Forelimb muscle (tissue), 1 donor: Measurements from ENCODE around the gene FAM131A. TPM values are rescaled to one million over a fixed set of nuclear protein-coding genes. Genes with fewer than 3 reads are reported as not detected.

ENCODE experiments used
- DNase-seq: peaks from one replicate; pipeline ENCODE4 v3.0.0-alpha.2; 2013; ENCODE audit warnings: low read depth
- polyA plus RNA-seq: library from polyadenylated mRNA; unstranded; fragments of 120-200 nt; gene quantifications from one replicate; pipeline ENCODE4 v1.2.1, GENCODE V29; 2013; ENCODE audit not compliant: insufficient read length

The FAM131A gene
- polyA plus RNA-seq, 1 donor = 8.8 TPM

DNA sequence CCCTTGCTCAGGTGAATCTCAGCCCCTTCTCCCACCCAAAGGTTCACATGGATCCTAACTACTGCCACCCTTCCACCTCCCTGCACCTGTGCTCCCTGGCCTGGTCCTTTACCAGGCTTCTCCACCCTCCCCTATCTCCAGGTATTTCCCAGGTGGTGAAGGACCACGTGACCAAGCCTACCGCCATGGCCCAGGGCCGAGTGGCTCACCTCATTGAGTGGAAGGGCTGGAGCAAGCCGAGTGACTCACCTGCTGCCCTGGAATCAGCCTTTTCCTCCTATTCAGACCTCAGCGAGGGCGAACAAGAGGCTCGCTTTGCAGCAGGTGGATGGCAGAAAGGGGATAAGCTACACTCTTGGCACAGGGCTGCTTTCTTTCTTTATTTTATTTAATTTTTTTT lies 4.5 kb downstream of the FAM131A start:
- no peak for DNase-seq

DNA sequence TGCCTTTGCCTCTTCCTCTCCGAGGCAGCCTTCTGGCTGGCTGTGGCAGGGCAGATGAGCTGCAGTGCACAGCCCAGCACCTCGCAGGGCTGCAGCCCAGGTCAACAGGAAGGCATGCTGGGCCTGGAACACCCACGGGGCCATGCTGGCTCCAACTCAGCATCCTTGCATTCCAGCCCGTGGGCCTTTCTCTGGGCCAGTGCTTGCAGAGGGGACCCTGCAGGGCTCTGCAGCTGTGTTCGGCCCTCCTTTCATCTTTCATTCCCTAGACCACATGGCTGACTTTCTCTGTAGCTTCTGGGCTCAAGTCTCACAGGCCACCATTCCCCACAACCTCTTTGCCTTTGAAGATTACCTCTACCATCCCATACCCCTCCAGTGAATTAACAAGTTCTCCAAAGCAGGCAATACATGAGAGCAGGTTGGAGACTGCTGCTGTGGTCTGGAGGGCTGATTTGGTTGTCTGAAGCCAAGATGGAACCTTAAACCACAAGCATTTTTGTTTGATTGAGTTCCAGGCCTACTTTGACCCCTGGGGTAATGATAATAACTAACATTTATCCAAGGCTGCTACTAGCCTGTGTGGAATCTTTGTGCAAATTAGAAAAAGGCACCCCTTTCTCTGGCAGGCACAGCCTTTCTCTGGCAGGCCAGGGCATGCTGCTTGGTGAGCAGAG lies 5.9 kb downstream of the FAM131A start:
- no peak for DNase-seq

DNA sequence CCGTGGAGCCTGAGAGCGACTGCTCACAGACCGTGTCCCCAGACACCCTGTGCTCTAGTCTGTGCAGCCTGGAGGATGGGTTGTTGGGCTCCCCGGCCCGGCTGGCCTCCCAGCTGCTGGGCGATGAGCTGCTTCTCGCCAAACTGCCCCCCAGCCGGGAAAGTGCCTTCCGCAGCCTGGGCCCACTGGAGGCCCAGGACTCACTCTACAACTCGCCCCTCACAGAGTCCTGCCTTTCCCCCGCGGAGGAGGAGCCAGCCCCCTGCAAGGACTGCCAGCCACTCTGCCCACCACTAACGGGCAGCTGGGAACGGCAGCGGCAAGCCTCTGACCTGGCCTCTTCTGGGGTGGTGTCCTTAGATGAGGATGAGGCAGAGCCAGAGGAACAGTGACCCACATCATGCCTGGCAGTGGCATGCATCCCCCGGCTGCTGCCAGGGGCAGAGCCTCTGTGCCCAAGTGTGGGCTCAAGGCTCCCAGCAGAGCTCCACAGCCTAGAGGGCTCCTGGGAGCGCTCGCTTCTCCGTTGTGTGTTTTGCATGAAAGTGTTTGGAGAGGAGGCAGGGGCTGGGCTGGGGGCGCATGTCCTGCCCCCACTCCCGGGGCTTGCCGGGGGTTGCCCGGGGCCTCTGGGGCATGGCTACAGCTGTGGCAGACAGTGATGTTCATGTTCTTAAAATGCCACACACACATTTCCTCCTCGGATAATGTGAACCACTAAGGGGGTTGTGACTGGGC lies 7.3 kb downstream of the FAM131A start:
- no peak for DNase-seq

DNA sequence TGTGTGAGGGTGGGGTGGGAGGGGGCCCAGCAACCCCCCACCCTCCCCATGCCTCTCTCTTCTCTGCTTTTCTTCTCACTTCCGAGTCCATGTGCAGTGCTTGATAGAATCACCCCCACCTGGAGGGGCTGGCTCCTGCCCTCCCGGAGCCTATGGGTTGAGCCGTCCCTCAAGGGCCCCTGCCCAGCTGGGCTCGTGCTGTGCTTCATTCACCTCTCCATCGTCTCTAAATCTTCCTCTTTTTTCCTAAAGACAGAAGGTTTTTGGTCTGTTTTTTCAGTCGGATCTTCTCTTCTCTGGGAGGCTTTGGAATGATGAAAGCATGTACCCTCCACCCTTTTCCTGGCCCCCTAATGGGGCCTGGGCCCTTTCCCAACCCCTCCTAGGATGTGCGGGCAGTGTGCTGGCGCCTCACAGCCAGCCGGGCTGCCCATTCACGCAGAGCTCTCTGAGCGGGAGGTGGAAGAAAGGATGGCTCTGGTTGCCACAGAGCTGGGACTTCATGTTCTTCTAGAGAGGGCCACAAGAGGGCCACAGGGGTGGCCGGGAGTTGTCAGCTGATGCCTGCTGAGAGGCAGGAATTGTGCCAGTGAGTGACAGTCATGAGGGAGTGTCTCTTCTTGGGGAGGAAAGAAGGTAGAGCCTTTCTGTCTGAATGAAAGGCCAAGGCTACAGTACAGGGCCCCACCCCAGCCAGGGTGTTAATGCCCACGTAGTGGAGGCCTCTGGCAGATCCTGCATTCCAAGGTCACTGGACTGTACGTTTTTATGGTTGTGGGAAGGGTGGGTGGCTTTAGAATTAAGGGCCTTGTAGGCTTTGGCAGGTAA lies 8.1 kb downstream of the FAM131A start:
- DNase-seq = no peak

DNA sequence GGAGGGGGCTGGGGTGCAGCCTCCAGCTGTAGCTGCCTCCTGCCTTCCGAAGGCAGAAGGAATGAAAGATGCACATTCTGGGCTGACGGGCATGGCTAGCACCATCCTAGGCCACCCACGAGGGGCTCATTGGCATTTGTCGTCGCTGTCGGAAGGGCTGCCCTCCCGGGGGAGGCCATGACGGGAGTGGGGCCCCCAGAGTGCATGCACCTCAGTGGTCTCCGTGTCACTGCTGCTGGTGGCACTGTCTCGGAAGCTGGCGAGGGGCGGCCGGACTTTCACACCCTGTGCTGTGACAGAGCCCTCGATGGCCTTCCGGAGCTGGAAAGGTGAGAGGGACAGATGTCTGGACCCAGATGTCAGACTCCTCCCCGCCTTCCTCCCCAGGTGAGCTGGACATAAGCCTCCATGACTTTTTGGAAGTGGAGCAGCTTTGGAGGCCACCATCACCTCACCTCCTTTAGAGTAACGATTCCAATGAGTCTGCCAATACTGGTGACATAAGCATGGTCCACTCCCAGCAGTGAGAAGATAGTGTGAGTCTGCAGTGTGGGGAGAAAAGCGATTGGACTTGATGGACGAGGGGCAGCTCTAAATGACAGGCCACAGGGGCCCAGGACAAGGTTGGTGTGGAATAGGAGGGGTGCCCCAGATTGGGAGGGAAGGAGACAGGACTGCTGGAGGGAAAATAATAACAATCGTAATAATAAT lies 9.2 kb downstream of the FAM131A start:
- no peak for DNase-seq

DNA sequence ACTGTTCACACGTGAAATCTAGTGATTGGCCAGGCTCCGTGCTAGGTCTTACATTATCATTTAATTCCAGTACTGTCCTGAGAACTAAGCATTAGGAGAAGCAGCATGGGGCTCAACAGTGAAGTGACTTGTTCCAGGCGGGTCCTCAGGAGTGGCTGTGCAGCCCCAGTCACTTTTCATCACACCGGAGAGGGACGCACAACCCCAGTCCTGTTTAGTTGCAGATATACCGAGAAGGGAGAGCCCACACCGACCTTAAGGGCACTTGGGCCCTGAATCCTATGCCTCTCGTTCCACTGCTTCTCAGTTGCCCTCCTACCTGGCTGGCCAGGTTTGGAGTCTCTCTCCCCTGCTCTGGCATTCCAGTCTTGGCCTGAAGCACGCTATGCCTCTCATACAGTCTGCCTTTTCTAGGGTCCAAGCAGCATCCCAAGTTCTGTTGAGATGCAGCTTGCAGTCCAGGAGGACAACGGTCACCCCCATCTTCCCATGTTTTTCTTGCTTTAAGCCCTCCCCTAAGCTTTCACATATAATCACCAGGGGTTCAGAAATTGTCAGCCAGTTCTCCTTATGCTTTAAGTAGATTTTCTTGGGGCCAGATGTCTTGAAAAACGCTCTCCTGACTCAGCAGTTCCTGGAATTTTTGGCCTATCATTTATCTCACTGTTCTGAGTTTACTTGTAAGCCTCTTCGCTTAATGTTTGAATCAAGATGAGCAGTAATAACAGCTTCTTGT lies 10.1 kb downstream of the FAM131A start:
- no peak for DNase-seq

DNA sequence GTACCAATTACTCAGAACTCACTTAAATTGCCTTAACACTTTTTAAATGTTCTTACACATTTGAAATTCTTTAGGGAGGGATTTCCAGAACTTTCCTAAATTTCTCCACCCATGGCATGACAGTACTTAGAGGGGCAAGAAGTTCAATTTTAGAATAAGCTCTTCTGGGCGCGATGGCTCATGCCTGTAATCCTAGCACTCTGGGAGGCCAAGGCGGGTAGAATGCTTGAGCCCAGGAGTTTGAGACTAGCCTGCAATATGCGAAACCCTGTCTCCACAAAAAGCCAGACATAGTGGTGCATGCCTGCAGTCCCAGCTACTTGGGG lies 10.6 kb downstream of the FAM131A start:
- DNase-seq = no peak

DNA sequence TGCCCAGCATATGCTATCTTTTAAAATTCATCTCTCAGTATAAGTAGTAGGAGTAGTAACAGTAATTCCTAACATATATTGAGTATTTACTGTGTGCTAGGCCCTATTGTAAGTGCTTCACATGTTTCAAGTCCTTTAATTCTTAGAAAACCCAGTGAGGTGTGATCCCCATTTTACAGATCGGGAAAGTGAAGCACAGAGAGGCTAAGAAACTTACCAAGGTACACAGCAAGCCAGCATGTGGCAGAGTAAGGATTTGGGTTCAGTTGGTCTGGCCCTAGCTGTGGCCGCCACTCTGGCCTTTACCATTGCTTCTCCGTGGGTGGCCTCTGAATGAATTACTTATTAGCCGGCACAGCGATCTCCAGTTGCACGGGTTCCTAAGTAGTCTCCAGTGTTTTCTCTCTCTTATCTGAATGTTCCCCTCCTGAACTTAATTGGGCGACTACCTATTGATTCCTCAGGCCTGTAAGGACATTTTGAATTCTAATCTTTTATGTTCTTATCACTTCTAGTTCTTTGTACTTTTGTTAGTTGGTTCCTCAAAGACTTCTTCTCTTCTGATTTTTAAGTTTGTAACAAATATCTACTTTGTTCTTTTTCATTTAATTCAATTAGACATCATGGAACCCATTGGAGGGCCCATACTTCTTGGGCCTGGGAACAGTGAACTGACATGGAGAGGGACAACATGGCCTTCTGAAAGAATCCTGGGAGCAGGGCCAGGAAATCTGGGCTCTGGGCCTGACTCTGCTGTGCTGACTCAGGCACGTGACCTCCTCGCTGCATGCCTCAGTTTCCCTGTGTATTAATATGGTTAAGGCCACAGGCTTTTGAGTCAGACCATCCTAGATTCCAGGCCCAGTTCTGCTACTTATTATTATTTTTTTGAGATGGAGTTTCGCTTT lies 12.4 kb downstream of the FAM131A start:
- DNase-seq = no peak

DNA sequence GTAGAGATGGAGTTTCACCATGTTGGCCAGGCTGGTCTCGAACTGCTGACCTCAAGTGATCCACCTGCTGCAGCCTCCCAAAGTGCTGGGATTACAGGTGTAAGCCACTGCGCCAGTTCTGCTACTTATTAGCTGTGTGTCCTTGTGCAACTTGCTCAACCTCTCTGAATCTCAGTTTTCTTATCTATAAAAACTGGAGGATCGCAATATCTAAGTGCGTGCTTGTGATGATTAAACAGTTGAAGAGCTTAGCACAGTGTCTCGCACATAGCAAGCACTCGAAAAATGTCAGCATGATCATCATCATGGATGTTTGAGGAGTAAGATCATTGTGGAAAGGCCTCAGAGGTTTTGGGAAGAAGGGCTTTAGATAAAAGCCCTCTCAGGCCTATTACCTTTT lies 13.2 kb downstream of the FAM131A start:
- no peak for DNase-seq

DNA sequence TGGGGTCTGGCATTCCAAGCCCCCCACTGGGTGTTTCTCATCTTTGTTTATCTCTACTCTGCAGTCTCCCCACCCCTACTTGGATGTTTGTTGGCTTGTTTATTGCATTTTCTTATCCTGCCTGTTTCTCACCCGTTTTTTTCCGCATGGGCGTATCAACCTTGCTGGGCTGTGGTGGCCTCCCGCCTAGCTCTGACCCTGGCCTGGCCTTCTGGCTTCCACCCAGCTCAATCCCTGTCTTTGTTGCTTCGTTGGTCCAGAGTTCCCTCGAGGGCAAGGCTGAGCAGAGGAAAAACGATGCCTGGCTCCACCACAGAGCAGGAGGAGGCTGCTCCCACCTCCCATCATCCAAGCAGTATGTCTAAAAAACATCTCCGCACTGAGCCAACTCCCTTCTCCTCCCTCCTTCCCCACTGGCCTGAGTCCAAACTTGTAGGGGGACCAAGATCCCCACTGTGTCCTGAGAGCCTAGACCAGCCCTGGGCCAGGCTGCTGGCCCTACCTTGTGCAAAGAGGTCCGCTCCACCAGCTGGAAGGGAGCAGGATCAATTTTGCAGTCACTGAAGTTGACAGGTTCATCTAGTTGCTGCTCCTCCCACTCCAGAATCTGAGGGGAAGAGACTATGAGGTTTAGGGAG lies 14.2 kb downstream of the FAM131A start:
- DNase-seq = no peak

DNA sequence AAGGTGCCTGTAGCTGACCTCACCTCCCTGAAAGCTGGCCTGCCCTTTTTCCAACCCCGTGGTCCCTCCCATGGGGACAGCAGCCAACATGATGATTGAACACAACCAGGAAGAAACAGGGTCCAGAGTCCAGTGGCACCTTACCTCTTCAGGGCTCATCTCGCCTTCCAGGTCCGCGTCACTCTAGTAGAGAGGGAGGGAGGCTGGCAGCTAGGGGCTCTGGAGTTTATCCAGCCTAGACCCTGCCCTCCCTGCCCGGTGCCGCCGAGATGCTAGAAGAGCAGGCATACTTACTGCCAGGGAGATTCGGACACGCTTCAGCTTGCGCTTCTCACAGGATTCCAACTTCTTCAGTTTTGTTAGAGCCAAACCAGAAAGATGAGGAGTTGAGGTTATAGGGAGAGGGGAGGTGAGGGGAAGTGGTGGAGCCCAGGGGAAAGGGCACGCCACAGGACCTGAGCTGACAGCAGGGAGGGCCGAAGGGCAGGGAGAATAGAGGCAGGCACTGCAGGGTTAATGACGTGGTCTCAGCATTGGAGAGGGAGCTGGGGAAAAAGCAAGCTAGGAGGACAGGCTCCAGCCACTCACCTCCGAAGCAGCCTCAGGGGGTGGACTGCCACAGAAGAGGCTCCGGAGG lies 14.9 kb downstream of the FAM131A start:
- DNase-seq = no peak

DNA sequence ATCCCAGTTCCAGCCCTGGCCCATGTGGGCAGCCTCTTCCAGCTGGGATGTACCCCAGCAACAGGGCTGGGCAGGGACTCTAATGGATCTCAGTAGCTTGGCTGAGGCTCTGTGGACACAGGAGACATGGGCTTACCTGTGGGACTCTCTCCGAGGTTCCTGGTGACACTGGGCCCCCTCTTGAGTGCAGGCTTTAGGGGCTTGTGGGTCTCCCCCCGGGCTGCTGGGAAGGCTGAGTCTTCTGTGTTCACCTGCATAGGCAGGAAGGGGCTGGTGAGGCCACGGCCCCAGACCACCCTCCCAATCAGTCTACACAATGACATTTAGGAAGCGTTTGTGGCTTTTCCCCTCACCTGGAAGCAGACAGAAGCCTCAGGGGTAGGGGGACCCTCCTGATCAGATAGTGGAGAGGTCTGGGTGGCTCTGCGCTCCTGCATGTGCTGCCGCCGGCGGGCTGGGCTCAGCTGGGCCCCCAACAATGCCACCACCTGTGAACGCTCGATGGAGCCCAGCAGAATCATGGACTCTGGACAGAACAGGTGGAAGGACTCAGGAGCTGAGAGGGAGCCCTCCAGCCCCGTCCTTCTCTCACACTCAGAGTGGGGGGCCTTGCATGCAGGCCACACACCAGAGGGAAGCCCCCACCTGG lies 15.6 kb downstream of the FAM131A start:
- no peak for DNase-seq

DNA sequence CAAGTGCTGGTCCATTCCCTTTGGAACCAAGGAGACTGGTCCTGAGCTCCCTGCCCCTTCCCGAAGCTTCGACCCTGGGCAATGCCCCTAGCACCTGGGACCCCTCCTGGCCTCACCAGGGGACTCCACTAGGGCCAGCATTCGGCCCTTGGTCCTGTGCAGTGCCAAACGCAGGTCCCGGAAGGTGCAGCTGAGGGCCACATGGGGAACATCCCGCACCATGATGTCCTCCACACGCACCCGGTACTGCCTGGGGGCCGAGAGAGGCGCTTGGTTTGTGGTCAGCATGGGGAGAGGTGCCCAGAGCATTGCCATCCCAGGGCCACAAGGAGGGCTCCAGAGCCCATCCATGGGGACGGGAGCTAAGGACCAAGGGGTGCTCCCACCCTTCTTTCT lies 16.1 kb downstream of the FAM131A start:
- no peak for DNase-seq

DNA sequence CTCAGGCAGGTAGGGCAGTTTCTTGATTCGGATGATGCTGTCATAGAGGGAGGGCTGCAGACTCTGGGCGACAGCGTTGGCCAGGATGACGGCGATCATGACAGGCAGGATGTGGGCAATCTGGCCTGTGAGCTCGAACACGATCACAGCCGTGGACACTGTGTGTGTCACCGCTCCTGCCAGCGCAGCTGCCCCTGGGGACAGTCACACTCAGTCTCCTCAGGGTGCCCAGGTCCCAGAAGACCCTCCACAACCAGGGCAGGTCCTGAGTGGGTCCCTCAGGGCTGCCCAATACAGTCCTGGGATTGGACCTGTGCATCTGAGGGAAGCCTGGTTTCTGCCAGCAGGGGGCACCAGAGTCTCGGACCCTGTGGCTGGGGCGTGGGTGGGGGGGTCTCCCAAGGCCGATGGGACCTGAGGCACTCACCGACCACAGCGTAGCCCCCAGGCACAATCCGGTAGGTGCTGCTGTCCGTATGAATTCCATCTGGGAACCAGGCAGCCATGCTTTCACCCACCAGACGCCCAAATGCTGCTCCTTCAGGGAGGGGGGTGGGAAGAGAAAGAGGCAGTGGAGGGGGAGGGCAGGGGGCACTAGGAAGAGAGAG lies 16.8 kb downstream of the FAM131A start:
- DNase-seq = no peak

DNA sequence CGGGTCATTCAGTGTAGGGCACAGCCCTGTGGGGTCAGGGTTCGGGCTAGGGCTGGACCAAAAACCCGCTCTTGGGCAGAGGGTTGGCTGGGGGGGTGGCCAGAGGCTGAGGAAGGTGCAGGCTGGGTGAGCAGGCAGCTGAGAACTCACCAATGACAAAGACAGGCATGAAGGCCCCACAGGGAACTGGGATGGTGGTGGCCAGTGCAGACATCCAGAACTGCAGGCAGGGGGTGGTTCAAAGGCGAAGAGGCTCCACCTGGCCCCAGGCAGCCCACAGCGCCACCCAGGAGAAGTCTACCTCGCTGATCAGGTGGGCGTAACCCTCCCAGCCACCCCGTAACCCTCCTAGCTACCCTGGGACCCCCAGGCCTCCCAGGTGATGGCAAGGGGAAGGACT lies 17.4 kb downstream of the FAM131A start:
- no peak for DNase-seq

DNA sequence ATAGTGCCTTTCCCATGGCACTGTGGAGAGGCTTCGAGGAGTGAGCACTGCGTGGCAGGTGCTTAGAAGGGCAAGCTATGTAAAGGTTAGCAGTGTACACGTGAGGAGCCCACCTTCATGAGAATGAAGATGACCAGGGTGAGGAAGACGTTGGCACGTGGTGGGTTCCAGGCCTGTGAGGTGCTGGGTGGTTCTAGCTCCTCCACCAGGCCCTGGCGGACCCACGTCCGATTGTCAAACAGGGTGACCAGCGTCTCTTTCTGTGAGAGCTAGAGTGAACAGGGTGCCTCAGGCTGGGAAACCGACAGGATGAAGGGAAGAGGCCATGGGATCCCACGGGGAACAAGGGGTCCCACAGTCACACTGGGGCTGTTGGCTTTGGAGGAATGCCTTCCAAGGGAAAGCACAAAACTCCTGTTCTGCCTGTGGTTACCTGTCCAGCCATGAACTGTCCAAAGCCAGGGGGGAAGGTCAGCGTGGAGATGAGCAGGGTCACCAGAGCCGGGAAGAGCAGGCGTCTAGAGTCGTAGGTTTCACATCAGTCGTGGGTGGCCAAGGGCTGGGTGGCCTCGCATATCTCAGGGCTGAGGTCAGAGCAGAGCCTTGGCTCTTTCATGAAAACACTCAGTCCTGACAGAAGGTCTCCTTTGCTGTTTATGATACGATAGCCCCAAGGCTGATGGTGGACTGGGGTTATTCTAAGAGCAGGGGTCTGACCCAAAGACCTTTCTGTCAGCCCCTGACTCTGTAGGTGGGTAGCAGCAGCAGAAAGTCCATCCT lies 18.1 kb downstream of the FAM131A start:
- DNase-seq = no peak

DNA sequence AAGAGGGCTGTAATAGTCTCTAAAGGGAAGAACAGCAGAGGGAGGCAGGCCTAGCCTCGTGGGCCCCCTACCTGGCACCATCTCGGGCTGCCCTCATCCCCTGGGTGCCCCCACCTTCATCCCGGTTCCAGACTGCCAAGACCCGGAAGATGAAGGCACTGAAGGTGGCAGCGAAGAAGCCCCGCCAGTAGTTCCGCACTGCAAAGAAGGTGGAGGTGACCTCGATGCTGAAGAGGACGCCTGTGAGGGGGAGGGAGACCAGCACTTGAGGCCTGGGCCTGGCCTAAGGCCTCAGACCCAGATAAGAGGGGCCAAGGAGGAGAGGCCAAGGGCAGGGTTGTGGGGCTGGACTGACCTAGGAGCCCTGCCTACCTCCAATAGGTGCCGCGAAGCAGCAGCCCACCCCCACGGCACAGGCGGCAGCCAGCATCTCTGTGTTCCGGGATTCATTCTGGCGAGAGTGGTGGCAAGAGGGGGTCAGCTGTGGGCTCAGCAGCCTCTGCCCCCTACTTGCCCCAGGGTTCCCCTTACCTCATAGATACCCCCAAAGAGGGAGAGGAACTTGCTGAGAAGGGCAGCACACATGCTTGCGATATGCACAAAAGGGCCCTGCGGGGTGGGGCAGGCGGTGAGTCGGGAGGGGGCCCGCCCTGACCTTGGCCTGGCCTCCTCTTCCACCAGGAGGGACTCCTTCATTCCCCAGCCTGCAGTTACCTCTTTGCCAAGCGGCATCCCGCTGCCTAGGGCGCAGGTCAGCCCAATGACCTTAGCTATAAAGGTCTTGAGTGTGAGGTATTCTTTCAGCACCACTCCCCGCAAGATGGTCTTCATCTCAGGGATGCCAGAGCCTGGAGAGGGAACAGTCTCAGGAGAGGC lies 20.1 kb downstream of the FAM131A start:
- DNase-seq = no peak
